Activated CD4-positive, CD25-positive, alpha-beta regulatory T cell treated with anti-CD3 and anti-CD28 coated beads, Interleukin-2, amount 50 U/mL, for 16 hours (primary cell): Measurements from ENCODE around the gene DRAM1.

ENCODE experiments used
- DNase-seq: peaks from one replicate; pipeline ENCODE4 v3.0.0-alpha.2; 2020; ENCODE audit warnings: low read depth, low spot score

The DRAM1 gene

DNA sequence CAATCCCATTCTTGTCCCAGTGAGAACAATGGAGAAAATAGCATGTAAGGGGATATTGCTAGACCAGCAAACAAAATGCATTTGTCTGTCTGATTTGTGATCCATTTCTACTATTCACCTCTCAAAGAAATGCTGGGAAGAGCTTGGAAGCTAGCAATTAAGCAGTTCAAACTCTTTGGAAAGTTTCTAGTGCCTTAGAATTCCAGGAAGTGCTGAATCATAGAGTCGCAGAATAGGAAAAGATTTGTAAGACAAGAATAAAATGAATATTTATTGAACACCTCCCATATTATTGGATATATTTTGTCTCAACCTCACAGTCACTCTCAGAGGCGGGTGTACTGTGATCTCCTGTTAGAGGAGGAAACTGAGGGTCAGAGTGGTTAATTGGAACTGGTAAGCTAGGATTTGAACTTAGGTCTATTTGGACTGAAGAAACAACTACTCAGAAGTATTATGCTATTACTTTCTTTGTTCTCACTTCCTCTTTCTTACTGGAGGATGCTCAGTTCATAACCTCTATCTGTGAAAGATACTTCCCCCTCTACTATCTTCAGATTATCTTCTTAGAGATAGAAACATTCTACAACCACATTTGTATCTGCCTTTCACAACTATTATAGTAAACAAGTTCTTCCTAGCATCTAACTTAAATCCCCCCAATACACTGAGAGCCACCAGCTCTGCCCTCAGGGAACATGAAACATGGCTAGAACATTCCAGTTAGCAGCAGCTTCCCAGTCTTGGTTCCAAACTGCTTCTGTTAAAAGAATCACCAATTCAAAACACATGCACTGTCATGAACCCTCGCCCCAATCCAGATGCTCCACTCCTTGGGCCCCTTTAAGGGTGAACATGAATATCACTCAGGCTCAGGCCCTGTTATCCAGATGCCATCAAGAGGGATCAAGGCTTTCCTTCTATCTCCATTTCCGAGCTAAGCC, 64.2 kb downstream of the DRAM1 start:
- DNase-seq: no peak

DNA sequence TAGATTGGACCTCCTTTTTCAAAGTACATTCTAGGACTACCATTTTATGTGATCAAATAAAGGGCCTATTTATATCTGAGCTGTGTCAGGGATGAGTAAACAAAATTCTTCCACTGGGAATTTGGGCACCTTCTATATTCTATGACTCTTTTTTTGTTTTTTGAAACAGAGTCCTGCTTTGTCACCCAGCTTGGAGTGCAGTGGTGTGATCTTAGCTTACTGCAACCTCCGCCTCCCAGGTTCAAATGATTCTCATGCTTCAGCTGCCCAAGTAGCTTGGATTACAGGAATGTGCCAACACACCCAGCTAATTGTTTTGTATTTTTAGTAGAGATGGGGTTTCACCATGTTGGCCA, 64.8 kb downstream of the DRAM1 start:
- DNase-seq: no peak

DNA sequence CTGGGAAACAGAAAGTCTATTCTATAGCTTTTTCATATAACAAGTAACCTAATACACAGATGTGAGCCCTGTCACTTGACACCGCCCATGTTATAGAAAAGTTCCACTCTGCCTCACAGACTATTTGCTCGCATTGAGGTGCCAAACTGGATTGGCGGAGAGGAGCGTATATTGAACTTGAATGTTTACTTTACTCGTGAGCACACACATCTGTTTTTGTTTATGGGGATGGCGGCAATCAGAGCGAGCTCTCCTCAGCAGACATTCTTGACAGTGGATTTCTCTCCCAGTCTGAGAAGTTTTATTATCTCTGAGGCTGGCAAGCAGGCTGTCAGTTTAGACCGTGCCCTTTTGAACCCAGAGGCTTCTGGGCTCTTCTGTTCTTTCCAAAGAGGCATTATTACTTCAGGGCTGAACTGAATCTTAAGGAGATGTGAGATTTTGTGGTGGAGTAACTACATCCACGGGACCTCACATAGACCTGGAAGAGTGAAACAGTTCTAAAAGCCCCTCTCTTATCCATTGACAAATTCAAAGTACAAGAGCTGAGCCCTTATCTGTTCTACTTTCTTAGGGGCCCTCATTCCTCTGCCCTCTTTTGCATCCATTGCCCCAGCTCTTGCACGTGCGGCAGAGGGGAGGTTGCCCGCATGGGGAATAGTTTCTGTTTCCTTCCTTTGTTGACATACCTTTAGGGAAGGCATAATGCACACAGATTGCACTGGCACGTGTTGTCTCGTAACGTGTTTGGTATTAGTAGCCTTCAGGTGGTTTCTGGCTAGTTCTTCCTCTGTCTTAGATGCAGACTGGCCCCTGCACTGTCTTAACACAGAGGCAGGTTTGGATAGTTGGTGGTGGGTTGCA, 68.2 kb downstream of the DRAM1 start:
- no peak for DNase-seq

DNA sequence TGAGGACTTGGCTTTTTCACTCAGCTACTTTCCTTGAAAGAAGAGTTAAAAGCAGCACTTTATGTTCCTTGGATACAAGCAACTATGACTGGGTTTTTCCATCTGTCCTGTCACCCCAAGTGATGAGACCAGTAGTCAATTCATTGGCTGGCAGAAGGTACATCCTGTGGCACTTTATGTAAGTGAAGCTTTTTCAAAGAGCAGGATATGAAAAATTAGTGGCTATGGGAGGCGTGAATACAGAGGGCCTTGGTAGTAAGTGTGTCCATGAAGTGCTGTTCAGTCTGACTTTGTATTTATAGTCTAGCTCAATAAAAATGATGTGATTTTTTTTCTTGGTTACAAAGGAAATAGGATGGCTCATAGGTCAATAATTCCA, 68.8 kb downstream of the DRAM1 start:
- no peak for DNase-seq

DNA sequence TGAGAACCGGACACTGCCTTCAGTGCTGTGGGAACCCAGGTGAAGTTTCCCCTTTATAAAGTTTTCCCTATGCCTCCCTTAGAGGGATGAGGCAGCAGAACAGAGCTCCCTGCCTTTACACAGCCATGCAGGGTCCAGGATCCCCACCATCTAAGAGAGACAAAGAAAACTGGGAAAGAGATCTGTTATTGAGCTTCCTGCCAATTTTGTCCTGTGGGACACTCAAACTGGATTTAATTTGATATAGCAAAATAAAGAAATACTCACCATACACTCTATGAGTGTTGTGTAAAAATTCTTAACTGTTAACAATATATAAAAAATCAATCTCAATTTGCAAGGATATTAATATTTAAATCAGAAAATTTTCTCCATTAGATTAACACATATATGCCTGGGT, 69.9 kb downstream of the DRAM1 start:
- no peak for DNase-seq

DNA sequence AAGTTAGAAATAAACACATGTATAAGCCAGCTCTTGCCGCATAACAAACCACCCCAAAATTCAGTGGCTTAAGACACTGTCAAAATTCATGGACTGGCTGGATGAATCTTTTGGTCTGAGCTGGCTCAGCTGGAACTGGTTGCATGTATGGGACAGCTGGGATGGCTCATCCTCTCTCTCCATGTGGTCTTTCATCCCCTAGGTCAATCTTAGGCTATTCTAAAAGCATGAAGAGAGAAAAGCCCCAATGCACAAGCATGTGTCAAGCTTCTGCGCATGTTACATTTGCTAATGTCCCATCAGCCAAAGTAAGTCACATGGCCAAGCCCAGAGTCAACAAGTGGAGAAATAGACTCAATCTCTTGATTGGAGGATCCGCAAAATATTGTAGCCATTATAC, 71.0 kb downstream of the DRAM1 start:
- no peak for DNase-seq

DNA sequence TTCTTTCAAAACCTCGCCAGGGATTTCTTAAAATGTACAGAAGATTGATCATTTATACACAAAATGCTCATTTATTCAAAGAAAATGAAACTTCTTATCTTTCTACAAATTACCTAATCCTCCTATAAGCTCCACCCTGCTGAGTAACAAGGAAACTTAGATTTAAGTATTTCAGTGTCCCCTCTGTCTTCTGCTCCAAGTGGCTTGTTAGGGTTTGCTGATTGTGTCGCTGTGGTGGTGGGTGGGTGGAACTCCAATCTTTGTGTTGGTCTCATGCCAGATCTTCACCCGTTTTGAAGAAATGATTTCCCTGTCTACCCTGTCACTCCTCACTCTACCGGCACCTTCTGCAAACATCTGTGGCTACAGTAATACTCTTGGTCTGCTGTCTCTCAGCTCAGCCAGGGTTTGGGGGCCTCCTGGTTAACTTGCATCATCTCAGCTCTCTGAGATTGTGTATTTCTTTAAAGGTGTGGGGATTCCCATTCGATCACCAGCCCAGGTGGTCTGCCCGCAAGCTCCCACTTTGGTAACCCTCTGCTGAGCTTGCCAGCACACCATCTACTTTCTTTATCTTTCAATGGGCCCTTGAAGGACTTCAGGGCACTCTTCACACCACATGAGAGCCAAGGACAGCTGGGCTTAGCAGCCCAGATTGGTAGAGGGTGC, 73.8 kb downstream of the DRAM1 start:
- DNase-seq: no peak

DNA sequence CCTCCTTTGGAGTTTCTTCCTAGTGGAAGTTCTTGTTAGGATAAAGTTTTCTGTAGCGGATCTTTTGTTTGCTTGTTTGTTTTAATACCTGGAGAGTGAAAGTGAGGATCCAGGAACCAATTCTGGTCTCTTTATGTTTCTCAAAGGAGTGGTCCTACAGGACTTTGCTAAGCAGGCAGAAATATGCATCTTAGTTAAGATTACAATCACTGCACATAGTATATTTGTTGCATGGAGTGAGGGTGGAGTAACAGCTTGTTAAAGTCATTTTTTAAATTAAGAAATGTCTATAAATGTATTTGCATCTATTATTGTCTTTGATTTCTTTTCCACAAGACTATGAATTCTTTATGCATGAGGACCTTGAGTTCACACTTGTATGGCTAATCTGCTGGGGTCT, 76.7 kb downstream of the DRAM1 start:
- DNase-seq: no peak

DNA sequence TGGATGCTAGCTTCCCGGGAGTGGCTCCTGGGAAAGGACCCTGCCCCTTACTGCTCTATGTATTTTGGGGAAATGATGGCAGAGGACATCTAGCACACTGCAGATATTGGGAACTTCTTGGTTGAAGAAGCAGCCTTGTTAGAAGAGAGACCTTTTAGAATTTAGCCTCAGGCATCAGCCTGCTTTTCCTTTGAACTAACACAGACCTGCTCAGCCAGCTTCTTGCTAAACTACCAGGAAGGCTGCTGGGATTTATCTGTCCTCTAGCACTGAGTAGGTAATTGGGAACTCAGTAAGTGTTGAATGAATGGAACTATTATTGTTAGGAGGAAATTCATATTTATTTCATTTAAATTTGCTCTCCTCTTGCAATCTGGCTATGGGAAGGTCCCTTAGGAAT, 77.3 kb downstream of the DRAM1 start:
- DNase-seq: no peak

DNA sequence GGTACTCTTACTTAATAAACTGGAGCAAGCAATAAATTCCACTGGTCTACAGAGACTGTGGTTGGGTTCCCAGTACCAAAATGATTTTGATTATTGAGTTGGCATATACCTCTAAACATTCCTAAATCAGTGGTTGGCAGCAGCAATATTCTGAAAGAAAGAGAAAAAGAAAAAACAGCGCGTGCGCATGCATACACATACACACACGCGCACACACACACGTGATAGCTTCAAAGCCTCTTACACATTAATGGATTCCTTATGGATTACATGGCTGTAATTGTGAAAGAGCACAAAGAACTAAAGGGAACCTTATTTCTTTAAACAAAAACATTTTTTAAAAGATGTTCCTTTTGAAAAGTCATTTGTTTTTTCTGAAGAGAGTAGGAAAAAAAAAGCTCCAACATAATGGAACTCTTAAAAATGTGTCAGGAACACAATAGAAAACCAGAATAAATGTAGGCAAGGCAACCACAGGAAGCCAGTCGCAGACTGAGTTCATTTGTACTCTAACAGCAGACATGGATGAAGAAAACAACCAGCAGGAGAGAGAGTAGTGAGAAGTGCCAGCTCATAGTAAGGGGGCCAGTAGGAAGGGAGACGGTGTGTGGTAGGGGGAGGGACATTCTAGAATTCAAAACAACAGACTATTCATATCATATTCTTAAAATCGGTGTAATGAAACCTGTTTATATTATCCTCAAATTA, 80.0 kb downstream of the DRAM1 start:
- no peak for DNase-seq

DNA sequence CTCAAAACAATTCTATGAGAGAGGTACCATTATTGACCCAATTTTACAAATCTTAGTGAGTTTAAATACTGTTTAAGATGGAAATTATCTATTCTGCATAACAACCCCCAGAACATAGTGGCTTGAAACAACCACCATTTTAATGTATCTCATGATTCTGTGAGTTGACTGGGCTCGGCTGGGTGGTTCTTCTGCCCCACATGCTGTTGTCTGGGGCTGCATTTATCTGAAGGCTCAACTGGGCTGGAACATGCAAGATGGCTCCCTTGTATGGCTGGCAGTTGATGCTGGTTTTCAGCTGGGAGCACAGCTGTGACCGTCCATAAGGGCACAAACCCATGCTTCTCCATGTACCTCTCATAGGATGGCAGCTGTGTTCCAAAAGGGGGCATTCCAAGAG, 82.2 kb downstream of the DRAM1 start:
- no peak for DNase-seq

DNA sequence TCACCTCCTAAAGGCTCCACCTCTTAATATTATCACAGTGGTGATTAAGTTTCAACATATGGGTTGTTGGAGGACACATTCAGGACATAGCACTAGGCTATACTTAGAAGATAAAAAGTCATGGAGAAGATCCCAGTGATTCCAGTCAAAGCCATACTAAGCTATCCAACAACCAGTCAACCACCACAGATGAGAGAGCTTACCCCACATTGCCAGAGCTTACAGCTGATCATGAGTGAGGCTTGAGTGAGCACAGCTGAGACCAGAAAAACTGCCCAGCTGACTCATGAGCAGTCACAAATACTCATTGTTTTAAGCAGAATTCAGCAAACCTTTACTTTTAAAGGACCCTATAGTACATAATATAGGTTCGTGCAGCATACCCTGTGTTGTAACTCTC, 85.1 kb downstream of the DRAM1 start:
- DNase-seq: no peak

DNA sequence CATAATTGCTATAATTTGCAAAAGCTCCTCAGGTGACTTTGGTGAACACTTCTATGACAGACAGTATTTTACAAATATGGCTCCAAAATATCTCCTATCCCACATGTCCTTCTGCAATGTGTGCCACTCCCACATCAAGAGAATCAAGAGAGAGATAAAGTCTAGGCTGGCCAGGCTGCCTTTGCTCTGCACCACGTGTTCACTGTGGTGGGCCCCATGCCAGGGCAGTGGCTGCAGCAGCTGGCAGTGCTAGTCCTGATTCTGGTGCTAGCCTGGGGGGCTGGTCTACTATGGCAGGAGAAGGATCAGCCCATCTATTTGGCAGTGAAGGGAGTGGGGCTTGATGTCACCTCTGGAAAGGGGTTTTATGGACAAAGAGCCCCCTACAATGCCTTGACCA, 86.3 kb downstream of the DRAM1 start:
- DNase-seq: no peak

DNA sequence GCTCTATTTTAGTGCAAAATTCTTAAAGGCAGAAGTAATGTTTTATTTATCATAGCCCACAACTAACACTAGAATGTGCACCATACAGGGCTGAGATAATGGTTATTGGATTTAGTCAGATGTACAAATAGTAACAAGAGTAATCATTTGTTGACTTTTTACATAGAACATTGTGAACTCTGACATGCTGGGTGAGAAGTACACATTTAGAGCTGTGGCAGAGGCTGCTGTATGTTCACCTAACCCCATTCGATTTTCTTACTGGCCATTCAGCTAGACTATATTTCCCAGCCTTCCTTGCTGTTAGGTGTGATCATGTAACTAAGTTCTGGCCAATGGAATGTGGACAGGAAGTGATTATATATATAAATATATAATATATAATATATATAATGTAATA, 89.1 kb downstream of the DRAM1 start:
- DNase-seq: no peak

DNA sequence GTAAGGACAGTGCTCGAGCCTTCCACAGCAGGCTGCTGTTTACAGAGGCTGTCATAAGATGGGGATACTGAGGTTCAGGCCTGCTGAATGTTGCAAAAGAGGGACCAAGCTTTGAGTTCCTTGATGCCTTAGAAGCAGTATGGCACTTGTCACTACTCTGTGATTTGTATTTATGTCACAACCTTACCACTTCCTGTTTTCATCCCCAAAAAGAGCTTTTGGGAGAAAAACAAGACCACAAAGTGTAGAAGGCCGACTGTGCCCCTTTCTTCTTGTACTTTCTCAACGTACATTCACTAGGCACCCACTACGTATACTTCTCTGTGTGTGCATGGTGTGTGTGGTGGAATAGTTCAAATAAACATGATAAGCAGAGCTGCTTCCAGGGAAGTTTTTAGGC, 90.1 kb downstream of the DRAM1 start:
- no peak for DNase-seq

DNA sequence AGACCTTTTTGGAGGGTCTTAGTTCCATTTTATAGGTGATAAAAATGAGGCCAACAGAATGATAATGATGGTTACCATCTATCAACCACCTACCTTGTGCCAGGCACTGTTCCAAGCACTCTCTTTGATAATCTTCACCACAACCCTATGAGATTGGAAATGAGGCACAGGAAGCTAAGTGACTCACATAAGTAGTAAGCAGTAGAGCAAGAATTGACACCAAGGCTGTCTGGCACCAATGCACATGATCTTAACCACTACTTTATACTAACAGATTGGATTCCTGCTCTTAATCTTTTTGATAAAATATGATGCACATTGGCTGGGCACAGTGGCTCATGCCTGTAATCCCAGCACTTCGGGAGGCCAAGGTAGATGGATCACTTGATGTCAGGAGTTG, 91.4 kb downstream of the DRAM1 start:
- no peak for DNase-seq
